K562 (cell line): Measurements from ENCODE around the gene RPL27A. TPM values are rescaled to one million over a fixed set of nuclear protein-coding genes. Genes with fewer than 3 reads are reported as not detected.

ENCODE experiments used
- ATF2 ChIP-seq: sonication (generic); formaldehyde crosslinking; IDR thresholded peaks from 2 replicates; pipeline ENCODE4 v1.8.1; 2022; ENCODE audit warnings: missing genetic modification reagents
- CBX3 ChIP-seq, 2 experiments: IDR thresholded peaks; 1 replicate in 1 of 2; 2 replicates in 1 of 2; pipeline ENCODE4 v1.6.1; 2012; ENCODE audit warnings: inconsistent platforms in 2 of 2, low read length in 2 of 2, borderline replicate concordance in 1 of 2, control low read depth in 1 of 2
- CHD2 ChIP-seq: IDR thresholded peaks from 2 replicates; pipeline ENCODE4 v1.6.1; 2011; ENCODE audit warnings: low read depth, low read length
- ELF1 ChIP-seq: fragments of 200-800 bp; sonication (Bioruptor generic); IDR thresholded peaks from 2 replicates; pipeline ENCODE4 v1.6.1; 2016; ENCODE audit warnings: missing genetic modification characterization, missing compliant biosample characterization
- HDAC6 ChIP-seq: IDR thresholded peaks from 2 replicates; pipeline ENCODE4 v1.6.1; 2012; ENCODE audit warnings: low read depth, mild to moderate bottlenecking, control low read depth, inconsistent platforms, low read length, moderate library complexity
- NELFE ChIP-seq: IDR thresholded peaks from 2 replicates; pipeline ENCODE4 v1.6.1; 2011; ENCODE audit warnings: mild to moderate bottlenecking; ENCODE audit not compliant: insufficient read depth, insufficient read length
- POLR2H ChIP-seq: IDR thresholded peaks from 2 replicates; pipeline ENCODE4 v1.6.1; 2016; ENCODE audit warnings: missing genetic modification characterization, low read depth, mild to moderate bottlenecking, control low read depth, missing compliant biosample characterization, moderate library complexity
- ZFPM2 ChIP-seq: fragments of 250-450 bp; sonication (Bioruptor Pico); IDR thresholded peaks from 2 replicates; pipeline ENCODE4 v1.5.1; 2022; ENCODE audit warnings: mild to moderate bottlenecking
- ZNF347 ChIP-seq: fragments of 450-650 bp; formaldehyde crosslinking; IDR thresholded peaks from 2 replicates; pipeline ENCODE4 v1.4.0; 2020; ENCODE audit warnings: low read depth, mild to moderate bottlenecking, moderate library complexity
- ZNF395 ChIP-seq: fragments of 200-800 bp; sonication (Bioruptor generic); IDR thresholded peaks from 2 replicates; pipeline ENCODE4 v1.6.1; 2017; ENCODE audit warnings: missing genetic modification characterization, missing compliant biosample characterization
- polyA plus RNA-seq, 8 experiments: library from polyadenylated mRNA; depleted of rRNA in 4 of 8; stranded (reverse) in 5 of 8; unstranded in 3 of 8; fragments of >200 nt; fragmentation: Nextera tagmentation in 2 of 8; fragmentation: Illumina TruSeq in 1 of 8; extraction: Ambion mirVana in 2 of 8; extraction: Trizol in 1 of 8; gene quantifications; 2 replicates each; pipeline versions ENCODE4 v1.2.1 to v1.2.3, GENCODE V29; 2011 to 2014; ENCODE audit warnings: inconsistent platforms in 1 of 8, missing spikeins in 1 of 8
- total RNA-seq, 7 experiments: library from RNA; depleted of rRNA in 6 of 7; stranded (reverse); fragments of >200 nt in 6 of 7; fragmentation: Illumina TruSeq in 2 of 7; extraction: Trizol in 2 of 7; gene quantifications; 2 replicates each; pipeline versions ENCODE4 v1.2.1 to v1.2.3, GENCODE V29; 2011 to 2021; ENCODE audit warnings: low replicate concordance in 1 of 7
- TF ChIP-seq, protein P1 (sequence below), 2 experiments: fragments of 450-650 bp in 1 of 2; sonication (generic) in 1 of 2; formaldehyde crosslinking in 1 of 2; IDR thresholded peaks; 2 replicates each; pipeline versions ENCODE4 v1.7.1 to v1.9.0; 2016 to 2022; ENCODE audit warnings: inconsistent platforms in 1 of 2, mild to moderate bottlenecking in 1 of 2, missing genetic modification reagents in 1 of 2

RPL27A gene
- total and polyA plus RNA-seq, 9 of the 15 experiments (the other 6 are each of a cell fraction or from before 2014, with no cell fraction given) = 790 to 4,241 (median 2,267) TPM

GRCh38 chr11:8688414-8689362 is 6.1 kb downstream of the RPL27A start (continued):
- TF ChIP-seq ZNF395 (CRISPR knock-in tag) (no peak), ATF2 (CRISPR knock-in tag) (no peak), CBX3 (IDR thresholded peaks at IDR 0.05; ENCODE audit: borderline replicate concordance in 1 of 2, low read length in 2 of 2) (peak in 1 of 2 experiments; percentile 56; a peak in 1 of 3 replicates), NELFE (no peak), POLR2H (tag) (peak; percentile 92), ZNF347 (CRISPR knock-in tag) (0 out of 2 replicates have a peak, but pooled peaks have one; percentile 23), HDAC6 (peak; percentile 22; the same call in 1 of the 2 replicates), CHD2 (peak; percentile 38; the same call in 1 of the 2 replicates), ELF1 (peak; percentile 99), ZFPM2 (CRISPR knock-in tag) (0 out of 2 replicates have a peak, but pooled peaks have one; percentile 80)
- TF ChIP-seq, protein P1, sequence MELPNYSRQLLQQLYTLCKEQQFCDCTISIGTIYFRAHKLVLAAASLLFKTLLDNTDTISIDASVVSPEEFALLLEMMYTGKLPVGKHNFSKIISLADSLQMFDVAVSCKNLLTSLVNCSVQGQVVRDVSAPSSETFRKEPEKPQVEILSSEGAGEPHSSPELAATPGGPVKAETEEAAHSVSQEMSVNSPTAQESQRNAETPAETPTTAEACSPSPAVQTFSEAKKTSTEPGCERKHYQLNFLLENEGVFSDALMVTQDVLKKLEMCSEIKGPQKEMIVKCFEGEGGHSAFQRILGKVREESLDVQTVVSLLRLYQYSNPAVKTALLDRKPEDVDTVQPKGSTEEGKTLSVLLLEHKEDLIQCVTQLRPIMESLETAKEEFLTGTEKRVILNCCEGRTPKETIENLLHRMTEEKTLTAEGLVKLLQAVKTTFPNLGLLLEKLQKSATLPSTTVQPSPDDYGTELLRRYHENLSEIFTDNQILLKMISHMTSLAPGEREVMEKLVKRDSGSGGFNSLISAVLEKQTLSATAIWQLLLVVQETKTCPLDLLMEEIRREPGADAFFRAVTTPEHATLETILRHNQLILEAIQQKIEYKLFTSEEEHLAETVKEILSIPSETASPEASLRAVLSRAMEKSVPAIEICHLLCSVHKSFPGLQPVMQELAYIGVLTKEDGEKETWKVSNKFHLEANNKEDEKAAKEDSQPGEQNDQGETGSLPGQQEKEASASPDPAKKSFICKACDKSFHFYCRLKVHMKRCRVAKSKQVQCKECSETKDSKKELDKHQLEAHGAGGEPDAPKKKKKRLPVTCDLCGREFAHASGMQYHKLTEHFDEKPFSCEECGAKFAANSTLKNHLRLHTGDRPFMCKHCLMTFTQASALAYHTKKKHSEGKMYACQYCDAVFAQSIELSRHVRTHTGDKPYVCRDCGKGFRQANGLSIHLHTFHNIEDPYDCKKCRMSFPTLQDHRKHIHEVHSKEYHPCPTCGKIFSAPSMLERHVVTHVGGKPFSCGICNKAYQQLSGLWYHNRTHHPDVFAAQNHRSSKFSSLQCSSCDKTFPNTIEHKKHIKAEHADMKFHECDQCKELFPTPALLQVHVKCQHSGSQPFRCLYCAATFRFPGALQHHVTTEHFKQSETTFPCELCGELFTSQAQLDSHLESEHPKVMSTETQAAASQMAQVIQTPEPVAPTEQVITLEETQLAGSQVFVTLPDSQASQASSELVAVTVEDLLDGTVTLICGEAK (IDR thresholded peaks at IDR 0.05) = peak; percentile 99
- TF ChIP-seq, protein P1 (CRISPR knock-in tag; IDR thresholded peaks at IDR 0.05) = no peak
